IPS-15b (cell line): ENCODE results near the gene NSD2.
A peak's percentile ranks its signal among the peaks of the same experiment; 100 is the strongest.

Source experiments
- H3K27me3 ChIP-seq: one replicate; pipeline ENCODE4 v1.6.1; 2013; ENCODE audit warnings: low read length; ENCODE audit not compliant: control insufficient read depth, insufficient read depth
- H3K36me3 ChIP-seq: one replicate; pipeline ENCODE4 v1.6.1; 2013; ENCODE audit warnings: low read length; ENCODE audit not compliant: control insufficient read depth, insufficient read depth
- H3K4me1 ChIP-seq: one replicate; pipeline ENCODE4 v1.6.1; 2013; ENCODE audit warnings: mild to moderate bottlenecking, low read length; ENCODE audit not compliant: control insufficient read depth, insufficient read depth
- H3K4me3 ChIP-seq: one replicate; pipeline ENCODE4 v1.5.1; 2013; ENCODE audit warnings: low read depth, low read length
- H3K9ac ChIP-seq: one replicate; pipeline ENCODE4 v1.6.1; 2013; ENCODE audit warnings: low read depth, mild to moderate bottlenecking, low read length
- H3K9me3 ChIP-seq: one replicate; pipeline ENCODE4 v1.6.1; 2013; ENCODE audit warnings: mild to moderate bottlenecking, low read length; ENCODE audit not compliant: control insufficient read depth, insufficient read depth

The NSD2 gene

GRCh38 chr4:1985780-1986577 is 114.8 kb downstream of the NSD2 start:
- peaks cover 75% of the 10 kb centered on the region for H3K36me3 ChIP-seq
- no peaks in the 10 kb centered on the region for H3K9me3 ChIP-seq
- no peaks in the 10 kb centered on the region for H3K27me3 ChIP-seq
- no peaks in the 10 kb centered on the region for H3K4me1 ChIP-seq
- H3K9ac ChIP-seq = no peak overlapping the region
- no peak overlapping the region for H3K4me3 ChIP-seq

DNA sequence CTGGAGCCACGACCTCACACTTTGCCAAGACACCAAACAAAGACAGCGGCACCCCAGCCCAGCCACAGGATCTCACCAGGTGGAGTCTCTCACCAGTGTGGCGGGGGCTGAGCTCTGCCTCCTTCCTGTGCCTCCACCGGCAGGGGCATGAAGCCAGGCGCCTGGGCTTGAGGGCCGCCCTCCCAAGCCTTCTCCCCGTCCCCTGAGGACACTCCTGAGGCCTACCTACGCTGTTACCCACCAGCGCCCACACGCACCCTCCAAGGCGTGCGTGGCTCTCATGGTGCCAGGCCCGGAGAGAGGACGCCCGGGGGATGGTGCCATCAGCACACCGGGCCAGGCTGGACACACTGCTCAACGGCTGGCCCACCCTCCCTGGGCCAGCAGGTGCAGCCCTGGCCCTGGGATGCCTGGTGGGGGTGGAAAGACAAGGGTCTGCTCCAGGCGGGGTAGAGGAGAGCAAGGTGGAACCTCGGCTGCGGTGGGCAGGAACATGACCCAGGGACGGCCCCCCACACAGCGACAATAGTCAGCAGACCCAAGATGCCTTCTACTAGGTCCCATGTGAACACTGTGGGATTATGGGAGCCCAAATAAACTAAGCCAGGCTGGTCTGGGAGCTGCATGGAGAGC is 115.5 kb downstream of the NSD2 start:
- Histone ChIP-seq H3K9me3 (no peaks in the 10 kb centered on the region), H3K9ac (no peak overlapping the region), H3K36me3 (peaks cover 70% of the 10 kb centered on the region), H3K27me3 (no peaks in the 10 kb centered on the region), H3K4me3 (no peak overlapping the region), H3K4me1 (no peaks in the 10 kb centered on the region)

- H3K27me3 ChIP-seq = no peaks in the 10 kb centered on the region
- H3K4me3 ChIP-seq = no peak overlapping the region
- H3K9ac ChIP-seq = no peak overlapping the region
- no peaks in the 10 kb centered on the region for H3K9me3 ChIP-seq
- H3K36me3 ChIP-seq = peaks cover 70% of the 10 kb centered on the region
- H3K4me1 ChIP-seq = no peaks in the 10 kb centered on the region
These were observed 116.1 kb downstream of the NSD2 start for GRCh38 chr4:1987296-1987695.

DNA sequence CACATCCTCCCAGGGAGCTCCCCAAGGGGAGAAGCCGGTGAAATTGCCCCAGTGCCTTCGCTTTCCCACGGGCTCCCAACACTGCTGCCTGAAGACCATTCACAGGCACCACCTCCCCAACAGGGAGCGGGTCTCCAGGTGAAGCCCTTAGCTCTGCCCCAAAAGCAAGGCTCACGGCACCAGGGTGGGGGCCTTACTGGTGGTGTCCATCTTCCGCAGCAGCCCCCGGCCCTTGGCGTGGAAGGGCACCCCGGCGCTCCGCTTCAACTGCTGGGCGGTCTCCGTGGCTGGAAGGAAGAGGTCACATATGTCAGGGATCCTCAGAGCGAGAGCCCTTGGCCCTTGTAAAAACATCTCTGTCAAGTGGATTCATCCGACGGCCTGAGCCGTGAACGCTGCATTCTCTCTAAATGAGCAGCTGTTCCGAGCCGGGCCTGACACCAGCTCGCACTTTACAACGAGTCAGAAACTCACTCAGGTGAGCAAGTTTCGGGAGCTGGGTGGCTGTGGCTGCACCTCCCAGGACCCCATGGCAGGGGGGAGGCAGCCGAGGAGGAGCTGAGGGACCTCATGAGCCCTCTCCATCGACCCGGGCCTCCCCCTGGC is 116.6 kb downstream of the NSD2 start:
- Histone ChIP-seq H3K4me1 (no peaks in the 10 kb centered on the region), H3K9ac (no peak overlapping the region)

DNA sequence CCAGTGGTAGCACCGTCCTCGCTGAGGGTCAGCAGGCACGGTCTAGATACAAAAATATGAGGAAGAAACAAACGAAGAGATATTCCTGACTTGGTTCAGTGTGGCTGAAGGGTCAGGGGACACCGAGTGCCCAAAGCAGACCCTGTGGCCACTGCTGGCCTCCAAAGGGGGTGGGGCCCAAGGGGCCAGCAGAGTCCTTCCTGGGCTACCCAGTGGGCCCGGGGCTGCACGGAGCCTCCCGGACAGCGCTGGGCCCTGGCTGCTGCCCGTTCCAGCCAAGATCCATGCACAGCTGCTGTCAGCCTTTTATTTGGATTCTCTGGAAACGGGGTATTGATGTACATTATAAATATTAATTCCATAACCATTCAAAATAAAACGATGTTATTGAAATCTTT is 117.1 kb downstream of the NSD2 start:
- peaks cover 63% of the 10 kb centered on the region for H3K36me3 ChIP-seq

More for the DNA sequence above, 116.6 kb downstream of the NSD2 start:
- Histone ChIP-seq H3K27me3 (no peaks in the 10 kb centered on the region), H3K4me3 (no peak overlapping the region), H3K36me3 (peaks cover 67% of the 10 kb centered on the region), H3K9me3 (no peaks in the 10 kb centered on the region)

DNA sequence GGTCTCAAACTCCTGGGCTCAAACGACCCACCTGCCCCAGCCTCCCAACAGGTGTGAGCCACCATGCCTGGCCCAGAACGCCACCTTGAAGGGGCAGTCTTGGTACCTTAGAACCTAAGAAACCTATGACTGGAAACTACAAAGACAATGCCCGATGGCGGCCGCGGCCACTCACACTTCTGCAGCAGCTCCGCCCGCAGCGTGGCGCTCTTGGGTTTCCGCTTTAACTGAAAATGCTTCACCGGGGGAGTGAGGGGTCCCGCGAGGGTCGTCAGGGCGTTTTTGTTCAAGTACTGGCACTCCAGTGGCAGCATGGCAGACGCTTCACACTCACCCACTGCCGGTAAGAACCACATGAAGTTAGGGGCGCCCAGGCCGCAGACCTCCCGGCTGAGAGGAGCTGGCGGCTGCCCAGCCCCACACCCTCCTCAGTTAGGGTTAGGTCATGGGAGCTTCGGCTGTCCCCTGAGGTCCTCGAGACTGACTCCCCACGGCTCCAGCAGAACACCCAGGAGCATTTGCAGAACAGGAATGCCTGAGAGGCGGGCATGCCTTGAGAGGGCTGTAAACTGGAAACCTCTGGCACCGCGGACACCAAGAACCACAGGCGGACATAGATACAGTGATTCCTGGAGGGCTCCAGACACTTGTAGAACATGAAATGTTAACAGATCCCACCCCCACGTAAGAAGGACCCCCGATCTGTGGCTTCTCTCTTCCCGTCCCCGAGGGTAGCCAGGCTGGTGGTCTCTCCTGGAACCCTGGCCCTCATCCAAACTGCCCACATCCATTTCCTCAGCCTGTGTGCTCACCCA is 118.5 kb downstream of the NSD2 start:
- Histone ChIP-seq H3K4me1 (no peaks in the 10 kb centered on the region), H3K27me3 (no peaks in the 10 kb centered on the region), H3K36me3 (peaks cover 51% of the 10 kb centered on the region), H3K4me3 (no peak overlapping the region), H3K9me3 (no peaks in the 10 kb centered on the region), H3K9ac (no peak overlapping the region)

More for the DNA sequence above, 117.1 kb downstream of the NSD2 start:
- H3K4me3 ChIP-seq = no peak overlapping the region
- no peak overlapping the region for H3K9ac ChIP-seq
- H3K4me1 ChIP-seq = no peaks in the 10 kb centered on the region
- H3K27me3 ChIP-seq = no peaks in the 10 kb centered on the region
- H3K9me3 ChIP-seq = no peaks in the 10 kb centered on the region

DNA sequence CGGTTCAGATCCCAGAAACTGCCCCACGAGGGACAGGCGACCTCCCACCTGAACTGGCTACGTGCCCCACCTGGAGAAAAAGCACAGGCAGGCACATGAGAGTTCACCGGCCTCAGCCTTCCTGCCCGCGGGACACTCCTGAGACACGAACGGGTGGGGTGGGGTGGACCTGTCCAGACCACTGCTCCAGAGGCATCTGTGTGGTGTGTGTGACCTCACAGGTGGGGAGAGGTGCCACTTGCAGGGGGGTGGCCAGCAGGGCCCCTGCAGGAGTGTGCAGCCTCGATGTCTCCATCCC is 119.1 kb downstream of the NSD2 start:
- Histone ChIP-seq H3K36me3 (peaks cover 45% of the 10 kb centered on the region), H3K4me1 (no peaks in the 10 kb centered on the region), H3K9ac (no peak overlapping the region), H3K9me3 (no peaks in the 10 kb centered on the region), H3K4me3 (no peak overlapping the region), H3K27me3 (no peaks in the 10 kb centered on the region)

- Histone ChIP-seq H3K36me3 (peaks cover 42% of the 10 kb centered on the region), H3K4me1 (no peaks in the 10 kb centered on the region), H3K4me3 (no peak overlapping the region), H3K9me3 (no peaks in the 10 kb centered on the region), H3K9ac (no peak overlapping the region), H3K27me3 (no peaks in the 10 kb centered on the region)
These were observed 119.5 kb downstream of the NSD2 start for GRCh38 chr4:1990676-1991075.

GRCh38 chr4:1991087-1991486 is 119.9 kb downstream of the NSD2 start:
- Histone ChIP-seq H3K9me3 (no peaks in the 10 kb centered on the region), H3K9ac (no peak overlapping the region), H3K27me3 (no peaks in the 10 kb centered on the region), H3K4me3 (no peak overlapping the region), H3K4me1 (no peaks in the 10 kb centered on the region), H3K36me3 (peaks cover 38% of the 10 kb centered on the region)

DNA sequence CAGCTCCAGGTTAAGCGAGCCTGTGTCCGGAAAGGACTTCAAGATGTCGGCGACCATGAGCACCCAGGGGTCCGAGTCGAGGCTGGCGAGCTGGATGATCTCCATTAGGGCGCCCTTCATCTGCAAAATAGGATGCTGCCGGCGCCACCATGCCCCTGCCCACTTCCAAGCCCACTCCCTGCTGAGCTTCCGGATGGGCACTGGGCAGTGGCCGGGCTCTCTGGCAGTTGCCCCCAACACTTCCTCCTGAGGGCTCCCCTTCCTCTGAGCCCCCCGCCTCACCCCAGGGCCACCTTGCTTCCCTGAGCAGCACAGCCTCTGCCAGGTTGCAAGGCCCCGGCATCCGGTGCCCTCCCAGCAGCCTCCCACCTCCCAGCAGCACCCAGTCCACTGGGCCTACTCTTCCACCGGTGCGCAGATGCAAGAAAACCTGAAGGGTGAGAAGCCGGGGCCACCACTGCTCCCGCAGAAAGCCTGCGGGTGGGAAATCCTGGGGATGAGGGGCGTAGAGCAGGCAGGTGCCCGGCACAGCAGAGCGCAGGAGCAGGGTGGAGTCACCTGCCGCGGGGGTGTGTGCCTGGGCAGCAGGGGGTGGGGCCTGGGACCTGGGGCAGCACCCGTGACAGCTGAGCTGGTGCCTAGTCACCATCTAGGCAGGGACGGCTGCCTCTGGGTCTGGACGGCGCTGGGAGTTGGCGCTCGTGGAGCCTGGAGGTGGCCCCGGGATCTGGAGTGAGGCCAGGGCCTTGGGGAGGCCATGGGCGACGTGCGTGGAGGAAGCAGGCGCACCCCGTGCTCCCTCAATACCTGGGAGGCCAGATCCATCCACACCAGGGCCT is 120.6 kb downstream of the NSD2 start:
- Histone ChIP-seq H3K9me3 (no peaks in the 10 kb centered on the region), H3K27me3 (no peaks in the 10 kb centered on the region), H3K36me3 (peaks cover 30% of the 10 kb centered on the region), H3K9ac (peak overlapping the region; percentile 12), H3K4me3 (no peak overlapping the region), H3K4me1 (no peaks in the 10 kb centered on the region)
